K562 (cell line): ENCODE measurements around the gene NPHP1. TPM values are rescaled to one million over a fixed set of nuclear protein-coding genes. Genes with fewer than 3 reads are reported as not detected.

Source experiments
- E2F8 ChIP-seq: fragments of 450-650 bp; IDR thresholded peaks from 2 replicates; pipeline ENCODE4 v1.7.1; 2018; ENCODE audit warnings: mild to moderate bottlenecking, low read depth; ENCODE audit not compliant: partially characterized antibody
- HDAC6 ChIP-seq: IDR thresholded peaks from 2 replicates; pipeline ENCODE4 v1.6.1; 2012; ENCODE audit warnings: low read depth, mild to moderate bottlenecking, control low read depth, inconsistent platforms, low read length, moderate library complexity
- JUN ChIP-seq, 2 experiments: sonication (generic) in 1 of 2; formaldehyde crosslinking in 1 of 2; IDR thresholded peaks; 2 replicates each; pipeline versions ENCODE4 v1.6.1 to v1.8.0; 2012 to 2022; ENCODE audit warnings: borderline replicate concordance in 2 of 2, mild to moderate bottlenecking in 2 of 2, improper control_type of control experiment in 1 of 2, low read depth in 1 of 2, low read length in 1 of 2, missing genetic modification reagents in 1 of 2
- LCOR ChIP-seq: sonication (generic); formaldehyde crosslinking; IDR thresholded peaks from 2 replicates; pipeline ENCODE4 v1.8.0; 2022; ENCODE audit warnings: mild to moderate bottlenecking, missing genetic modification reagents
- MEF2A ChIP-seq: IDR thresholded peaks from 2 replicates; pipeline ENCODE4 v1.6.1; 2011; ENCODE audit warnings: low read depth, mild to moderate bottlenecking, low read length, moderate library complexity; ENCODE audit not compliant: control insufficient read depth
- NRF1 ChIP-seq, 2 experiments: fragments of 450-650 bp; IDR thresholded peaks in 1 of 2; conservative IDR thresholded peaks in 1 of 2; 2 replicates each; pipeline ENCODE4 v1.6.1; 2014; ENCODE audit warnings: mild to moderate bottlenecking in 2 of 2
- TGIF2 ChIP-seq: sonication (generic); formaldehyde crosslinking; IDR thresholded peaks from 2 replicates; pipeline ENCODE4 v1.8.1; 2022; ENCODE audit warnings: mild to moderate bottlenecking, missing genetic modification reagents, moderate library complexity
- UBTF ChIP-seq, 2 experiments: IDR thresholded peaks; 2 replicates each; pipeline ENCODE4 v1.6.1; 2012; ENCODE audit warnings: improper control_type of control experiment in 2 of 2, low read depth in 2 of 2, low read length in 2 of 2, borderline replicate concordance in 1 of 2
- ZBTB2 ChIP-seq: fragments of 450-650 bp; IDR thresholded peaks from 2 replicates; pipeline ENCODE4 v1.6.1; 2016; ENCODE audit warnings: antibody characterized with exemption
- ZBTB49 ChIP-seq: sonication (generic); formaldehyde crosslinking; IDR thresholded peaks from 2 replicates; pipeline ENCODE4 v1.8.0; 2022; ENCODE audit warnings: missing genetic modification reagents, mild to moderate bottlenecking, borderline replicate concordance
- ZFPM2 ChIP-seq: fragments of 250-450 bp; sonication (Bioruptor Pico); IDR thresholded peaks from 2 replicates; pipeline ENCODE4 v1.5.1; 2022; ENCODE audit warnings: mild to moderate bottlenecking
- ZNF655 ChIP-seq: fragments of 250-450 bp; sonication (Bioruptor Pico); IDR thresholded peaks from 2 replicates; pipeline ENCODE4 v1.5.0; 2021
- ZSCAN29 ChIP-seq: fragments of 450-650 bp; IDR thresholded peaks from 2 replicates; pipeline ENCODE4 v1.6.1; 2017
- polyA plus RNA-seq, 8 experiments: library from polyadenylated mRNA; depleted of rRNA in 4 of 8; stranded (reverse) in 5 of 8; unstranded in 3 of 8; fragments of >200 nt; fragmentation: Nextera tagmentation in 2 of 8; fragmentation: Illumina TruSeq in 1 of 8; extraction: Ambion mirVana in 2 of 8; extraction: Trizol in 1 of 8; gene quantifications; 2 replicates each; pipeline versions ENCODE4 v1.2.1 to v1.2.3, GENCODE V29; 2011 to 2014; ENCODE audit warnings: inconsistent platforms in 1 of 8, missing spikeins in 1 of 8
- total RNA-seq, 7 experiments: library from RNA; depleted of rRNA in 6 of 7; stranded (reverse); fragments of >200 nt in 6 of 7; fragmentation: Illumina TruSeq in 2 of 7; extraction: Trizol in 2 of 7; gene quantifications; 2 replicates each; pipeline versions ENCODE4 v1.2.1 to v1.2.3, GENCODE V29; 2011 to 2021; ENCODE audit warnings: low replicate concordance in 1 of 7

The NPHP1 gene
- total and polyA plus RNA-seq, 9 of the 15 experiments (the other 6 are each of a cell fraction or from before 2014, with no cell fraction given), result 0.11 to 0.32 (median 0.20) TPM; not detected in 5

- TF ChIP-seq JUN (IDR thresholded peaks at IDR 0.05; ENCODE audit: borderline replicate concordance, low read depth, low read length) (peak; percentile 53; the same call in 1 of the 2 replicates), JUN (CRISPR knock-in tag; IDR thresholded peaks at IDR 0.05; ENCODE audit: borderline replicate concordance) (no peak), TGIF2 (no peak), ZNF655 (CRISPR knock-in tag) (no peak), E2F8 (no peak), NRF1 (conservative IDR thresholded peaks at IDR 0.05 in 1 of 2, IDR thresholded peaks at IDR 0.05 in 1 of 2) (peak; percentile 21 to 35; a peak in 1 of 4 replicates), ZSCAN29 (no peak), ZFPM2 (no peak), LCOR (CRISPR knock-in tag) (no peak), HDAC6 (no peak), ZBTB2 (peak; percentile 67; the same call in 1 of the 2 replicates), MEF2A (no peak), ZBTB49 (CRISPR knock-in tag) (no peak), UBTF (IDR thresholded peaks at IDR 0.05; ENCODE audit: borderline replicate concordance in 1 of 2, low read depth in 2 of 2, low read length in 2 of 2) (no peak)
Observed at GRCh38 chr2:110211938-110212858, 7.4 kb upstream of the NPHP1 start, which contains the start of gene MTLN (continued).
